Nephron (organoid): ENCODE data around the gene CFAP65.
A peak's percentile ranks its signal among the peaks of the same experiment; 100 is the strongest.

Experiments used
- H3K27ac Mint-ChIP-seq, 3 experiments: 2 replicates each; pipeline ENCODE4 v1.8.0; 2020; ENCODE audit warnings: mixed read lengths in 3 of 3, mild to moderate bottlenecking in 2 of 3, moderate library complexity in 1 of 3
- H3K27me3 Mint-ChIP-seq: 2 replicates; pipeline ENCODE4 v1.8.0; 2021; ENCODE audit warnings: low read depth, mild to moderate bottlenecking, moderate library complexity, mixed read lengths
- H3K36me3 Mint-ChIP-seq: 2 replicates; pipeline ENCODE4 v1.8.0; 2020; ENCODE audit warnings: low read depth, mixed read lengths
- H3K4me1 Mint-ChIP-seq: 2 replicates; pipeline ENCODE4 v1.8.0; 2020; ENCODE audit warnings: mixed read lengths
- H3K4me3 Mint-ChIP-seq, 3 experiments: 2 replicates each; pipeline ENCODE4 v1.8.0; 2020; ENCODE audit warnings: mild to moderate bottlenecking in 3 of 3, mixed read lengths in 3 of 3, moderate library complexity in 2 of 3
- H3K9me3 Mint-ChIP-seq: 2 replicates; pipeline ENCODE4 v1.8.0; 2020; ENCODE audit warnings: mixed read lengths
- TF ChIP-seq, protein P1 (sequence below), 3 experiments: fragments of 200-600 bp; sonication (generic); IDR thresholded peaks; one replicate each; pipeline ENCODE4 v1.5.0; 2021; ENCODE audit warnings: antibody characterized with exemption in 3 of 3; ENCODE audit not compliant: unreplicated experiment in 3 of 3

The CFAP65 gene

DNA sequence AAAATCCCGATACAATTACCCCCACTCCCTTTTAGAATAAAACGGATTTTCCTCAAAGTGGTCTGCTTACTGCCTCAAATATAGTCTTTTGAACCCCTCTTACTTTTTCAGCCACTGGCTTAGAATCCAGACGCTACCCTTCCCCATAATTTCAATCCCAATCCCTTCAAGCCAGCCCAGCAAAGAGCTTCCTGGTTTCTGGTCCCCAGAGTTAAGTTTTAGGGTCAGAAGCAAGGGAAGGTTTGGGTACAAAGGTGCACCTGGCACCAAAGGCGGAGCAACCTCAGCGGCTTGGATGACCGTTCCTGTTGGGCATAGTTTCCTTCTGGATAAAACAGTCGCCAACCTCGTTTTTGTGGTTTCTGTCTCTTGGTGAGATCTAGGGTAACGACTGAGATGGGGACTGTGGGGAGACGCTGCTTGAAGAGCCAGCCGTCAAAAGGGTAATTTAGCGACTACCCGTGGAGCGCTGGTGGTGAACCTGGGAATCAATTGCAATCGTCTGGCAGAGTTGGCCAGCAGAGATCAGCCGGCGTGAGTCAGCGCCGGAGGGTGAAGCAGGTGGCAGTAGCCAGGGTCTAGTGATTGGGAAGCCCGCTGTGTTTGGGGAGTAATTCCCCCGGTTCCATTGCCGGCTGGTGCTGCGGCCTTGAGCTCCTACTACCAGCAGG is 57.9 kb downstream of the CFAP65 start:
- Mint-ChIP-seq H3K9me3 (peaks cover 3% of the 10 kb centered on the region), H3K4me1 (peaks cover 13% of the 10 kb centered on the region), H3K27ac (no peak overlapping the region), H3K36me3 (no peaks in the 10 kb centered on the region), H3K27me3 (peaks cover 97% of the 10 kb centered on the region), H3K4me3 (peak overlapping the region in 2 of 3 experiments; percentile 9 to 16)
- TF ChIP-seq, protein P1, sequence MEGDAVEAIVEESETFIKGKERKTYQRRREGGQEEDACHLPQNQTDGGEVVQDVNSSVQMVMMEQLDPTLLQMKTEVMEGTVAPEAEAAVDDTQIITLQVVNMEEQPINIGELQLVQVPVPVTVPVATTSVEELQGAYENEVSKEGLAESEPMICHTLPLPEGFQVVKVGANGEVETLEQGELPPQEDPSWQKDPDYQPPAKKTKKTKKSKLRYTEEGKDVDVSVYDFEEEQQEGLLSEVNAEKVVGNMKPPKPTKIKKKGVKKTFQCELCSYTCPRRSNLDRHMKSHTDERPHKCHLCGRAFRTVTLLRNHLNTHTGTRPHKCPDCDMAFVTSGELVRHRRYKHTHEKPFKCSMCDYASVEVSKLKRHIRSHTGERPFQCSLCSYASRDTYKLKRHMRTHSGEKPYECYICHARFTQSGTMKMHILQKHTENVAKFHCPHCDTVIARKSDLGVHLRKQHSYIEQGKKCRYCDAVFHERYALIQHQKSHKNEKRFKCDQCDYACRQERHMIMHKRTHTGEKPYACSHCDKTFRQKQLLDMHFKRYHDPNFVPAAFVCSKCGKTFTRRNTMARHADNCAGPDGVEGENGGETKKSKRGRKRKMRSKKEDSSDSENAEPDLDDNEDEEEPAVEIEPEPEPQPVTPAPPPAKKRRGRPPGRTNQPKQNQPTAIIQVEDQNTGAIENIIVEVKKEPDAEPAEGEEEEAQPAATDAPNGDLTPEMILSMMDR (IDR thresholded peaks at IDR 0.05; ENCODE audit: unreplicated experiment in 3 of 3), result no peak

DNA sequence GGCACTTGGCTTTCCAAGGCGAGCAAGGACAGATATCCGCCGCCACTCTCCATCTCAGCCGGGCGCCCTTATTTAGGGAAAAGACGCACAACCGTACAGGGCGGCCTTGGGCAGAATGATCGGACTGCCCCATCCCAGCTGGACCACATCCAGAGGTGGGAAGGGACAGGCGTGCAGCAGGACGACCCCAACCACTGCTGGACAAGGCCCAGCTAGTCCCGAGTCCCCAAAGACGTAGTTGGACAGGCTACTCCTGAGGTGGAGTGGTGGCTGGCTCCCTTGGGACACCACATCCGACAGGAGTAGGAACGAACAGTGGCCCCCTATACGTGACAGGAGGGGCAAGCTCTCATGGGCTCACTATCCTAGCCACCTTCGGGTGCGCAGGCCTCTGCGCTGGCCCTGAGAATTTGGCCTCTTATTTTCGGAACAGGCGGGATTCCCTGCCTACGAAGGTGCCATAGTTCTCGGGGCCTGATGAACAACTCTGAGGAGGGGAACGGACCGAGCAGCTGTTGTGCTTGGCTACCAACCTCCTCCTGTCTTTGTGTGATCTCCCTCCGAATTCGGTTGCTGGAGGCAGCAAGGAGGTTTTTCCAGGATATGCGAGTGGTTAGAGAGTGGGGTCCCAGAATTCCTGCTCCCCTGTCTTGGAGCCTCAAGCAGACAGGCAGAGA is 58.6 kb downstream of the CFAP65 start:
- Mint-ChIP-seq H3K27ac (no peak overlapping the region), H3K27me3 (peaks cover 97% of the 10 kb centered on the region), H3K4me3 (peak overlapping the region; percentile 23 to 52 (median 40)), H3K9me3 (peaks cover 2% of the 10 kb centered on the region), H3K4me1 (peaks cover 13% of the 10 kb centered on the region), H3K36me3 (no peaks in the 10 kb centered on the region)
- TF ChIP-seq, protein P1 (IDR thresholded peaks at IDR 0.05; ENCODE audit: unreplicated experiment in 3 of 3), result no peak

DNA sequence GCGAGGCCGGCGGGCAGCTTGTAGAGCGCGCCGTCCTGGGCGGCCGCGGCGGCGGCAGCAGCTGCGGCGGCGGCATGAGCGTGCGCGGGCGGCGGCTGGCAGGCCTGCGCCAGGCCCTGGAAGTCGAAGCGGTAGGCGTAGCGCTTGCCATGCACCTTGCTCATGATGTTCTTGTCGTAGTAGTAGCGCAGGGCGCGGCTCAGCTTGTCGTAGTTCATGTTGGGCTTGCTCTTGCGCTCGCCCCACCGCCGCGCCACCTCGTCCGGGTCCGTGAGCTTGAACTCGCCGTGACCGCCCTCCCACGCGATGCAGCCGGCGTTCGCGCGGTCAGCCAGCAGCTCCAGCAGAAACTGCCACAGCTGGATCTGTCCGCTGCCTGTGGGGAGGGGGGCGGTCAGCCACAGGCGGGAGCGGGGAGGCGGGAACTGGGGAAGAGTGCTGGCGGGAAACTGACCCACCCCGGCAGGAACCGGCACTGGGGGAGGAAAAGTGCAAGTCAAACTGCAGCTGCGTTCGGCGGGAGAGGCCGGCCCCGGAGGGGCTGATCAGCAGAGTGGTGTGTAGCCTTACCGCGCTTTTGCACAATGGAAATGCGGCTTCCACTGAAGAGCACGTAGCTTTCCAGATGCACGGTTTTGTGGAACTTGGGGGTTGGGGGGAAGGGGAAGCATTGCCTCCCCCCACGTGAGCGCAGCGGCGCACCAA is 59.3 kb downstream of the CFAP65 start:
- Mint-ChIP-seq H3K4me1 (peaks cover 13% of the 10 kb centered on the region), H3K27me3 (peaks cover 97% of the 10 kb centered on the region), H3K36me3 (no peaks in the 10 kb centered on the region), H3K4me3 (peak overlapping the region; percentile 40 to 59 (median 52)), H3K9me3 (no peaks in the 10 kb centered on the region), H3K27ac (no peak overlapping the region)
- TF ChIP-seq, protein P1 (IDR thresholded peaks at IDR 0.05; ENCODE audit: unreplicated experiment in 3 of 3), result no peak

DNA sequence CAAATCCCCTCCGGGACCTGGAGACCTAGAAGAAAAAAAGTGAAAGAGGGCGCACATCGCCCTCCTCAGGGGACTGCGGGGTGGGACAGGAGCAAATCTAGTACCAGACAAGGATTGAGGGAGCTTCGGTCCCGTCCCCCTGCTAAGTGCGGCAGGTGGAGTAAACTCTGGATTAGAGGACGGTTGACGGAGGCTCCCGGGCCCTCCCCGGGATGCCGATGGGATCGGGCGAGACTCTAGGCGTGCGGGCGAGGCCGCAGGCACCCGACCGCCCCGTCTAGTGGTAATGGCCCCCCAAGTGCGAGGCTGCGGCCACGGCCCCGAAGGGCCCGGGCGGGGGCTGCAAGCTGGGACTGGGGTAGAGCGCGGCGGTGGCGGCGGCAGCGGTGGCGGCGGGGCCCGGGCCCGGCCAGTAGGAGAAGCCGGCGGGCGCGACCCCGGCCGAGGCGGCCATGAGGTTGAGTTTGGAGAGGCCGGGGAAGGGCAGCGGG is 59.9 kb downstream of the CFAP65 start:
- TF ChIP-seq, protein P1 (IDR thresholded peaks at IDR 0.05; ENCODE audit: unreplicated experiment in 3 of 3), result no peak
- Mint-ChIP-seq H3K4me3 (peak overlapping the region; percentile 72 to 77 (median 76)), H3K27me3 (peaks cover 97% of the 10 kb centered on the region), H3K27ac (no peak overlapping the region), H3K36me3 (no peaks in the 10 kb centered on the region), H3K4me1 (peaks cover 13% of the 10 kb centered on the region), H3K9me3 (no peaks in the 10 kb centered on the region)

GRCh38 chr2:218980735-218981389 is 60.5 kb downstream of the CFAP65 start:
- H3K27ac Mint-ChIP-seq, result no peak overlapping the region
- H3K27me3 Mint-ChIP-seq, result peaks cover 97% of the 10 kb centered on the region

More at GRCh38 chr2:218980735-218981389, 60.5 kb downstream of the CFAP65 start:
- TF ChIP-seq, protein P1 (IDR thresholded peaks at IDR 0.05; ENCODE audit: unreplicated experiment in 3 of 3), result no peak
- Mint-ChIP-seq H3K9me3 (no peaks in the 10 kb centered on the region), H3K4me3 (peak overlapping the region; percentile 72 to 77 (median 76)), H3K4me1 (peaks cover 13% of the 10 kb centered on the region), H3K36me3 (no peaks in the 10 kb centered on the region)
